Measurements from ENCODE around the gene CEP85L.

DNA sequence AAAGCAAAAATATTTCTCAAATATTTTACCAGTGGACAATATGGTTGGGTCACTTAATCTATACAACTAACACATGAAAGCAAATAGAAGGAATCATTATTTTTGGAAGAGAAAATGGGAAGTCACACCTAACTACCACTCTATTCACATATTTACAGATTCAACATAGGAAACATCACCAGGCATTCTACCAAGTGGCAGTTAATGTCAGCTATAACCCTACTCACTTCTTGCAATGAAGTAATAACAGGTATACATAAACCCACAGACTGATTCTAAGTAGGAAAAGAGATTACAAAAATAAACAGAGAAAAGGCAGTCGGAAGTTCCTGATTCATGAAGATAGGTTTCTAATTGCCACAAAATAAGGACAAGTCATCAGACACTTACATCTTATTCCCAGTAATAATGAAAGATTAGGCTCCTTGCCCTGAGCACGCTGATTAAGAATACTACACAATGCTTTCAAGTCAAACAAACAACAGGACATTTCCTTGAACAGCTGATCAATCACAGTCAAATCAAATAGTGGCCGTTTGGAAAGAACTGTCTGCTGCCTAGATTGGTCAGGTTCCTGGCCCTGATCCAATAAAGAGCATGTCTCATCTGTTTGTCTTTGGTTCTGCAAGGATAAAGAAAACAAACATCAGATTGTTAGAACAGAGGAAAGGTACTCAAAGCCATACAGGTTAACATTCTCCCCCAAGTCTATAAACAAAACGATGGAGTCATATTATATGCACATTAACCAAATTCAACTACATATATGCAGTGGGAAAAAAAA is 182.5 kb downstream of the CEP85L start:
- TF ChIP-seq TAF1 (IDR thresholded peaks at IDR 0.05; ENCODE audit: low read depth, low read length) (no peak), POLR2A (IDR thresholded peaks at IDR 0.05; ENCODE audit: low read depth, low read length) (no peak), SPI1 (IDR thresholded peaks at IDR 0.05; ENCODE audit: low read depth, low read length) (no peak), POLR2AphosphoS5 (IDR thresholded peaks at IDR 0.05; ENCODE audit: low read depth, low read length) (no peak)
